Fibroblast of gingiva (primary cell): ENCODE measurements around the gene GBA2.
A peak's percentile ranks its signal among the peaks of the same experiment; 100 is the strongest.

ENCODE experiments used
- DNase-seq: peaks from one replicate; pipeline ENCODE4 v3.0.0-alpha.2; 2011; ENCODE audit warnings: low read depth

Gene GBA2

GRCh38 chr9:35714579-35715252, 34.3 kb downstream of the GBA2 start:
- no peak for DNase-seq

DNA sequence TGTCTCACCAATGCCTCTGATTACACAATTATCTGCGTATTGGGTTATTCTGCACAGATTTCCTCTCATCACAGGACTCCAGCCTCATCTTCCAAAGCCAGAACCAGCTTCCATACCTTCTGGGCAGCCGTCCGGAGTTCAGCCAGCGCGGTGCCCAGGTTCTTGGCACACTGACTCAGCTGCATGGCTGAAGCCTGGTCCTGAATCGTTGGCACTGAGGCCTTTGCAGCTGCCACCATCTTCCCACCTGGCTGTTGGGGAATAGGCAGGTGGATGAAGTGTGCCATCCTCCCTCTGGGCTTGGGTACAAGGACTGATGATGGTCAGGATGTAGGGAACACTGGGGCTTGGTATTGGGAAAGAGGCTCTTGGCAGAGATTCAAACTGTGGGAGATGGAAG, 34.9 kb downstream of the GBA2 start:
- DNase-seq = no peak

- no peak for DNase-seq
Observed at GRCh38 chr9:35713578-35713977, 35.5 kb downstream of the GBA2 start.

- no peak for DNase-seq
Observed at GRCh38 chr9:35712762-35713400, 36.1 kb downstream of the GBA2 start.

- no peak for DNase-seq
Observed at GRCh38 chr9:35711501-35712428, 37.3 kb downstream of the GBA2 start.

- DNase-seq = no peak
Observed at GRCh38 chr9:35710818-35711500, 38.1 kb downstream of the GBA2 start.

GRCh38 chr9:35708146-35708545, 40.9 kb downstream of the GBA2 start:
- no peak for DNase-seq

DNA sequence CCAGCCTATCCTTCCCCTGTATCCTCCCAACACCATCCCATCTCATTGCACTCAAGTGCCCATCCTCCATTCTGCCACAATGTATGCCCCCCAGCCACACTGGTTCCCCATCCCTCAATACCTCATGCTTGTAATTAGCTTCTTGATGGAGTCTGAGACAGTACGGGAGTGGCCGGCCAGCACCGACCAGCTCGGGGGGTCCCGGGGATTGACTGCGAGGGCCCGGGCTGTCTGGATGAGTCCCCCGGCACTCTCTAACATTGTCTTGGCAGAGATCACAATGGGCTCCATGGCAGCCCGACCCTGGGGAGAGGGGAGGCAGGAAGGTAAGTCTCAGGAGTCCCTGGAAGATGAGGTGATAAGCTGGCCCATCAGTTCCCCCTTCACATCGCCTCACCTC, 42.1 kb downstream of the GBA2 start:
- no peak for DNase-seq

DNA sequence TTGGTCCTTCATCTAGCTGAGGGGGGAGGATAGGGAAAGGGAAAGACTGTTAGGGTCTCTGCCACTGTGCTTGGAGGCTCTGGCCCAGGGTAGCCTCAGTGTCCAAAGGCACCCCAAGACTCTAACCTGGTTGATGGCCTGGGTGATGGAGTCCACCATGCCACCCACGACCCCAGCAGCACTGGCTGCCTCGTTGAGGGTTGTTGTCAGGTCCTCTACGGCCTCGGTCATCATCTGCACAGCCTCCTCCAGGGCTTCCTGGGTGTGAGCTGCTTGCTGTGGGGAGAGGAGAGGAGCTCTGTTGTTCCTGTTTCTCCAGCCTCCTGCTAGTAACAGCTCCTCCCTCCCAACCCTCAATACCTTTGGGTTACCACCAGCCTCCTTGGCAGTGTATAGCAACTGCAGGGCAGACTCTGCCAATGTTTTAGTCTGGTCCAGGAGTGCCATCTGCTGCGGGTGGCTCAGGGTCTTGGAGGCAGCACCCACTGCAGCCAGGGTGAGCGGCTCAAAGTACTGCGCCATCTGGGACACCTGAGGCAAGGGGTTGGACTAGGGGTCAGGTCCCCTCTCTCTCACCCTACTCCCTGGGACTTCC, 43.1 kb downstream of the GBA2 start:
- no peak for DNase-seq

GRCh38 chr9:35705372-35705771, 43.7 kb downstream of the GBA2 start:
- no peak for DNase-seq

GRCh38 chr9:35703906-35704672, 44.9 kb downstream of the GBA2 start:
- DNase-seq = no peak

DNA sequence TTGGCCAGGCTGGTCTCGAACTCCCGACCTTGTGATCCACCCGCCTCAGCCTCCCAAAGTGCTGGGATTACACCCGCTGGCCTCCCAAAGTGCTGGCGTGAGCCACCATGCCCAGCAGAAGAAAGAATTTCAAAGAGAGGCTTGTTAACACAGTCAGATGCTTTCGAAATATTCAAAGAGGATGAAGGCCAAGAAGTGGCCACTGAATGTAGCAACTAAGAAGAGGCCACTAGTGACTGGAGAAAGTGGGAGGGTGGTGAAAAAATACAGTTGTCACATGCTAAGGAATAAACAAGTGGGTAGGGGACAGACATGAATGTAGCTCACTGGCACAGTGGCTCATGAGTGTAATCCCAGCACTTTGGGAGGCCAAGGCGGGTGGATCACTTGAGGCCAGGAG, 46.3 kb downstream of the GBA2 start:
- peak; percentile 62 for DNase-seq

- no peak for DNase-seq
Observed at GRCh38 chr9:35700942-35701341, 48.1 kb downstream of the GBA2 start.

GRCh38 chr9:35700031-35700430, 49.0 kb downstream of the GBA2 start:
- DNase-seq = no peak

DNA sequence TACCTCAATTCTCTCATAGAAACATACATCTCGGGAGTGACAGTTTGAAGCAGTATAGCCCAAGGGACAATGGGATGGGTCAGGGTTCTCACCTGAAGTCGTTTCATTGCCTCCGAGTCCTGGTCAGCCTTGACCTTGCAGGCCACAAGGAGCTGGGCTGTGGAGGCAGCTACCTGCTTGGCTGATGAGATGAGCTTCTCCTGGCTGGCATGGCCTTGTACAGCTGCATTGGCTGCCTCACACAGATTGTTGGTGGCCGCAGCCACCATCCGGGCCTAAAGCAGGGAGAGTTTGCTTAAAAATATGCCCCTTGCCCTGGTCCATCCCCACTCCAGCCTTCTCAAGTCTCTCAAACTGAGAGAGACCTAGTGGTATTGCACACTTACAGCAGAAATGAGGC, 50.8 kb downstream of the GBA2 start:
- DNase-seq = no peak

DNA sequence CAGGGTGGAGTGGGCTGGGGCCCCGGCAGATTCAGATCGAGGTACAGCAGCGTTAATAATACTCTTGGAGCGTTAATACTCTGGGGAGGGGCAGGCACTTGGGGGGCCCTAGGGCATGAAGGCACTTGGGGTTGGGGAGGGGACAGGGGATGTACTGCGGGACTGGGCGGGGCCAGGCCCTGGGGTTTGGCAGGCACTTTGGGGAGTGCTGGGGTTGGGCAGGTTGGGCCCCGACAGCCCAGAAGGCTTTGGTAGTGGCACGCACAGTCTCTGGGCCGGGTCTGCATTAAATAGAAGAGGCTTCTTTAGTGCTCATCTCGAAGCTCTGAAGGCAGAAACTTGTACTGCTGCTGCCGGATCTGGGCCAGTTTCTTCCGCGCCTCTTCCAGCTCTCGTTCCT, 51.5 kb downstream of the GBA2 start:
- no peak for DNase-seq

- peak; percentile 31 for DNase-seq
Observed at GRCh38 chr9:35696520-35697215, 52.4 kb downstream of the GBA2 start.

GRCh38 chr9:35695943-35696401, 53.1 kb downstream of the GBA2 start:
- DNase-seq = no peak

DNA sequence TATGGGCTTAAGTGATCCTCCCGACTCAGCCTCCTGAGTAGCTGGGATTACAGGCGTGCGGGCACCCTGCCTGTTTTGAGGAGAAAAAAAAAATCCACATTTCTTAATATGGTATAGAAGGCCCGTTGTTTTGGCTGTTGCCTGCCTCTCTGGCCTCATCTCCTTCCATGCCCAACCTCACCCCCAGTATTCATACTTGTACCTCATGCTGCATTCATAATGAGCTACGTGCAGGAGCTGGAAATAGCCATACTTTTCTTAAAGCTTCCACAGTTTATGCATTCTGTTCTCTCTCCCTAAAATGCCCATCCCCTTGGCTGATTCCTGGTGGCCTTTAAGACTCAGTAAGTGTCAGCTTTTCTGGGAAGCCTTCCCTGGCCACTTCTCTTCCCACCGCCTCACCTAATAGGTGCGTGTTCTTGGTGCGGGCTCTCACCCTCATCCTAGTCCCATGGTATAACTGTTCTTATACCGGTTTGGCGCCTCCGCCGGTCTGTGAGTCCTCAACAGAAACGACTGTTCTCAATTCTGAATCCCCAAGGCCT, 57.2 kb downstream of the GBA2 start:
- no peak for DNase-seq

DNA sequence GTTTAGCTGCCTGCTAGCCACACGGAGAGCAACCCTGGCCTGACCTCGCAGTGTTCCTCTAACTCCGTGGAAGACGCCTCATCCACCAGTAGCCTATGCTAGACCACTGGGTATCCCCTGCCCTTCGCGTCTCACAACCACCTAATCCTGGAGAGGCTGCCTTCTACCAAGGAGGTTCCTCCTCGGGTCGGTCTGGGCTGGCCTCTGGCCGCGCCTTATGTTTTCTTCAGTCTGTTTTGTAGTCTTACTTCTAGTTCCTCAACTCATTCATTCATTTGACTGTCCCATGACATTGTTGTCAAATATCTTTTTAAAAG, 57.7 kb downstream of the GBA2 start:
- no peak for DNase-seq
